ENCODE data around the gene STRADA. TPM values are rescaled to one million over a fixed set of nuclear protein-coding genes. Genes with fewer than 3 reads are reported as not detected.

STRADA gene
- polyA plus RNA-seq, 6 donors from 2014 or later: 21.1 to 33.2 (median 26.3) TPM

DNA sequence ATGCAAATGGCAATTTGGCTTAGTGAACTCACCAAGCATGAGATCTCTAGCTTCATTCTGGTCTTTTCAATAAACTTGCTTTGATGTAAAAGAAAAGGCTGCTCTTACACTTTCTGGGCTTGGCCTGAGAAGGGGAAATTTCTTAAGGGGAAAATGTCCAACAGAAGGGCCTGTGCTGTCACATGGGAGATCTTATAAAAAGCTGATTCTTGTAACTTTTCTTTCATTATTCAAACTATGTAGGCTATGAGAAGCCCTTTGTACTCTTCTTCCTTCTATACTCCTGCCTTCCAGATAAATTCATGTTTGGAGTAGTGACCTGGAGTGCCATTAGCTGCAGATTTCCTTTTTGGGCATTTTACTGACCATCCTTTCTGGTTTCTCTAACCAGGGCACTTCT, 58.6 kb downstream of the STRADA start:
- peak overlapping the region in 1 of 6 donors; percentile 80 for H3K27ac Mint-ChIP-seq
- H3K4me3 Mint-ChIP-seq: no peak overlapping the region
- H3K27me3 Mint-ChIP-seq: no peaks in the 10 kb centered on the region
- ATAC-seq (ENCODE audit: low read depth in 2 of 2): no peak
- peaks cover 2 to 3% (median 3%) of the 10 kb centered on the region in 3 donors for H3K4me1 Mint-ChIP-seq
- no peak for DNase-seq
- H3K36me3 Mint-ChIP-seq: peaks cover 9 to 30% of the 10 kb centered on the region in 2 donors
- H3K9me3 Mint-ChIP-seq: peaks cover 0 to 2% (median 0%) of the 10 kb centered on the region in 7 donors

DNA sequence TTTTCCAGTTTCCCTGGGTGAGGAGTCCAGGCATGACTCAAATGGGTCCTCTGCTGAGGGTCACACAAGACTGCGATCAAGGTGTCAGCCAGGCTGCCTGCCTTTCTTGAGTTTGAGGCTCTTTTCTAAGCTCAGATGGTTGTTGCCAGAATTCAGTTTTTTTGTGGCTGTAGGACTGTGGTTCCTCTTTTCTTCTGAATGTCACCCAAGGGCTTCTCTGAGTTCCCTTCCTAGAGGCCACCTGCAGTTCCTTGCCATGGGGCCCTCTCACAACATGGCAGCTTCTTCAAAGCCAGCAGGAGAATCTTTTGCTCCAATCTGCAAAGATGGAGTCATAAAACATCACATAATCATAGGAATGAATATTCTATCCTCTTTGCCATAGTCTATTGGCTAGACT, 59.2 kb downstream of the STRADA start:
- ATAC-seq (ENCODE audit: low read depth in 2 of 2): no peak
- peaks cover 9 to 30% of the 10 kb centered on the region in 2 donors for H3K36me3 Mint-ChIP-seq
- no peak overlapping the region for H3K27ac Mint-ChIP-seq
- DNase-seq: no peak
- H3K4me1 Mint-ChIP-seq: peaks cover 0 to 3% (median 3%) of the 10 kb centered on the region in 3 donors
- H3K9me3 Mint-ChIP-seq: peaks cover 0 to 2% (median 0%) of the 10 kb centered on the region in 7 donors
- no peak overlapping the region for H3K4me3 Mint-ChIP-seq
- no peaks in the 10 kb centered on the region for H3K27me3 Mint-ChIP-seq

DNA sequence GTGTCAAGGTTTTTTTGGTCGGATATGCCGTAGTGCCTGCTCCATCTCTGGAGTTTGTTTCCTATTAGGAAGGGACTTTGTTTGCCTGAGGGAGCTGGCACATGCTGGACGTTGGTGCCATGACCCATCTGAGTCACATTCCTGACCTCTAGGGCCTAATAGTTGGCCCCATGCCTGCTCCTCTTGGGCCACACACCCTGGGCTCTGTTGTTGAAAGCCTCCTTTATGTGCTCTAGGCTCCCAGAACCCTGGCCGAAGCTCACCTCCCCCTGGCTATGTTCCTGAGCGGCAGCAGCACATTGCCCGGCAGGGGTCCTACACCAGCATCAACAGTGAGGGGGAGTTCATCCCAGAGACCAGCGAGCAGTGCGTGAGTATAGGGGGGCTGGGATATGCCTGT, 60.1 kb downstream of the STRADA start:
- H3K4me1 Mint-ChIP-seq: peaks cover 0 to 3% (median 3%) of the 10 kb centered on the region in 3 donors
- H3K27me3 Mint-ChIP-seq: no peaks in the 10 kb centered on the region
- peak overlapping the region in 1 of 6 donors; percentile 34 for H3K27ac Mint-ChIP-seq
- H3K4me3 Mint-ChIP-seq: no peak overlapping the region
- peaks cover 0 to 2% (median 0%) of the 10 kb centered on the region in 7 donors for H3K9me3 Mint-ChIP-seq
- peaks cover 9 to 30% of the 10 kb centered on the region in 2 donors for H3K36me3 Mint-ChIP-seq
- DNase-seq (no peak), ATAC-seq (ENCODE audit: low read depth in 2 of 2) (no peak)

- no peak overlapping the region for H3K4me3 Mint-ChIP-seq
- H3K27ac Mint-ChIP-seq: peak overlapping the region in 3 of 6 donors; percentile 34 to 85 (median 75)
- DNase-seq (no peak), ATAC-seq (ENCODE audit: low read depth in 2 of 2) (no peak)
- H3K4me1 Mint-ChIP-seq: peaks cover 0 to 10% (median 4%) of the 10 kb centered on the region in 3 donors
- H3K9me3 Mint-ChIP-seq: peaks cover 0 to 2% (median 0%) of the 10 kb centered on the region in 7 donors
- no peaks in the 10 kb centered on the region for H3K27me3 Mint-ChIP-seq
- H3K36me3 Mint-ChIP-seq: peaks cover 9 to 21% of the 10 kb centered on the region in 2 donors
Observed at GRCh38 chr17:63680700-63681099, 60.9 kb downstream of the STRADA start.

- DNase-seq (no peak), ATAC-seq (ENCODE audit: low read depth in 2 of 2) (no peak)
- Mint-ChIP-seq H3K36me3 (peaks cover 9 to 20% of the 10 kb centered on the region in 2 donors), H3K9me3 (peaks cover 0 to 2% (median 0%) of the 10 kb centered on the region in 7 donors), H3K4me3 (no peak overlapping the region), H3K4me1 (peaks cover 6 to 15% (median 12%) of the 10 kb centered on the region in 3 donors), H3K27me3 (no peaks in the 10 kb centered on the region), H3K27ac (peak overlapping the region in 4 of 6 donors; percentile 27 to 60 (median 40))
Observed at GRCh38 chr17:63679214-63679613, 62.4 kb downstream of the STRADA start.

DNA sequence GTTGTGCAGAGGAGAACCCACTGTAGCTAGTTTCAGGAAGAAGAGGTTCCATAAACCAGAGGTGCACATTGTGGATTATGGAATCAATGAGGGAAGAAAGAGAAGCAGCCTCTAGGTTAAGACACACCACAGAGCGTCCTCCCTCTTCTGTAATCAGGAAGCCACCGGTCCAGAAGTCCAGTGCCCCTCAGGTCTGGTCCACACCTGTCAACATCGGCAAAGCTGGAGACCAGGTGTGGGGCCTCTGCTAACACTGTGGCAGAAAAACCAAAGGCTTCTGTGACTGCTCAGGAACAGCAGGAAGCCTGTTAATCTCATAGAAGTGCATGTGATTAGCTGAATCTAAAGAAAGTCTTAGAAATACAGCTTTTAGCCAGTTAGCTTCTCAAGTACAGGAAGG, 65.0 kb downstream of the STRADA start:
- DNase-seq: no peak
- peaks cover 7 to 16% (median 15%) of the 10 kb centered on the region in 3 donors for H3K4me1 Mint-ChIP-seq
- H3K9me3 Mint-ChIP-seq: no peaks in the 10 kb centered on the region
- H3K4me3 Mint-ChIP-seq: no peak overlapping the region
- H3K36me3 Mint-ChIP-seq: peaks cover 0 to 16% of the 10 kb centered on the region in 2 donors
- no peak for ATAC-seq (ENCODE audit: low read depth in 2 of 2)
- peak overlapping the region in 1 of 6 donors; percentile 9 for H3K27ac Mint-ChIP-seq
- H3K27me3 Mint-ChIP-seq: no peaks in the 10 kb centered on the region

- no peaks in the 10 kb centered on the region for H3K27me3 Mint-ChIP-seq
- H3K9me3 Mint-ChIP-seq: no peaks in the 10 kb centered on the region
- peak overlapping the region in 1 of 8 donors; percentile 5 for H3K4me3 Mint-ChIP-seq
- ATAC-seq (ENCODE audit: low read depth in 2 of 2): no peak
- H3K27ac Mint-ChIP-seq: peak overlapping the region in 2 of 6 donors; percentile 9 to 29
- H3K4me1 Mint-ChIP-seq: peaks cover 7 to 15% (median 13%) of the 10 kb centered on the region in 3 donors
- no peak for DNase-seq
- peaks cover 1 to 10% of the 10 kb centered on the region in 2 donors for H3K36me3 Mint-ChIP-seq
Observed at GRCh38 chr17:63675607-63676546, 65.7 kb downstream of the STRADA start.

GRCh38 chr17:63675231-63675606, 66.4 kb downstream of the STRADA start:
- no peak for ATAC-seq (ENCODE audit: low read depth in 2 of 2)
- Mint-ChIP-seq H3K27ac (peak overlapping the region in 1 of 6 donors; percentile 8), H3K4me3 (peak overlapping the region in 1 of 8 donors; percentile 5), H3K27me3 (no peaks in the 10 kb centered on the region), H3K4me1 (peaks cover 7 to 19% (median 13%) of the 10 kb centered on the region in 3 donors), H3K36me3 (peaks cover 7 to 8% of the 10 kb centered on the region in 2 donors), H3K9me3 (no peaks in the 10 kb centered on the region)
- DNase-seq: no peak

DNA sequence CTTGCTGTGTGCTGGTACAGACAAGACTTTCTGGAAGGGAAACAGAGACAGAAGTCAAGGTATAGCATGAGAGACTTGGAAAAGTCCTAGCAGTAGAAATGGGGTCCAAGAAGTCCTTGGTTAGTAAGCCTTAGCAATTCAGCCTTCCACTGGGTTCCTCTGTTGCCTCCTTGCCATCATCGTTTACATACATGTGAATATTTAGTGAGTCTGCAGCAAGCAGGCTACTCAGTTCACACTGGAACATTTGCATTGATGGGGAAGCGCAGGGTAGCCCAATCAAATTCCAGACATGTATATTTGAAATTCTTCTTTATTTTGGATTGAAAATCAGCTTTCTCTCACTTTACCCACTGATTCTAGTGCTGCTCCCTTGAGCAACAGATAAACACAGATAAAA, 68.7 kb downstream of the STRADA start:
- Mint-ChIP-seq H3K4me1 (peaks cover 12 to 27% (median 18%) of the 10 kb centered on the region in 3 donors), H3K36me3 (peaks cover 12 to 18% of the 10 kb centered on the region in 2 donors), H3K4me3 (no peak overlapping the region), H3K9me3 (no peaks in the 10 kb centered on the region), H3K27me3 (no peaks in the 10 kb centered on the region), H3K27ac (peak overlapping the region in 1 of 6 donors; percentile 14)
- DNase-seq: no peak
- no peak for ATAC-seq (ENCODE audit: low read depth in 2 of 2)

DNA sequence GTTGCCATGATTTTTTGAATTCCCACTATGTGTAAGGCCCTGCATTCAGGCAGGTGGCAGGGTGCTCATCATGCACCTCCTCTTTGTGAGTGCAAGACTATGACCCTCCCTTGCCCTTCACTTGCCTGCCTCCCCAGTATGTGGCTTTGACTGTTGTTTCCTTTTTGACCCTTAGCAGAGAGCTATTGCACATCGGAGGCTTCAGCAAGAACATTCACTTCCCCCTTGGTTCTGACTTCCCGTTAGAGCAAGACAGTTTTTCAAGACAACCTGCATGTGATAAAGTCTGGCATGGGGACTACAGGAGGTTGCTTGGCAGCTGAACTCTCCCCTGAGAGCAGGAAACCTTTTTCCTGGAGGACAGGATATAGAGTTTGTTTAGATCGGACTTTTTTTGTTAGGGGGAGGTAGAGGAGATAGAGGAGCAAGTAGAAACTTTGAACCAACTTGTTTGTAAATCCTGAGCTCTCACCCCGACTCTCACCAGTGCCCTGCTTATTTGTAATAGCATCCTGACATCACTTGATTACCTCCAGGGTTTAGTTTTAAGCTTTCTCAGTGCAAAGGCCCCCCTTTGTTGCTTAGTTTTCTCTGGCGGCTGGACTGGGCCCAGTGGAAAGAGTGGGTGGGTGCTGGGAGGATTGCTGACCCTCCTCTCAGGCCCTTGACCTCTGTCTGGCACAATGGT, 75.9 kb downstream of the STRADA start:
- ATAC-seq (ENCODE audit: low read depth in 2 of 2): peak; percentile 94

GRCh38 chr17:63659850-63660249, 81.7 kb downstream of the STRADA start:
- Mint-ChIP-seq H3K27ac (peak overlapping the region in 2 of 6 donors; percentile 11 to 69), H3K4me3 (no peak overlapping the region), H3K9me3 (no peaks in the 10 kb centered on the region), H3K27me3 (no peaks in the 10 kb centered on the region), H3K4me1 (peaks cover 10 to 11% (median 11%) of the 10 kb centered on the region in 3 donors), H3K36me3 (peaks cover 7 to 24% of the 10 kb centered on the region in 2 donors)
- no peak for ATAC-seq (ENCODE audit: low read depth in 2 of 2)
- DNase-seq: no peak

More for the DNA sequence above, 75.9 kb downstream of the STRADA start:
- Mint-ChIP-seq H3K27ac (peak overlapping the region; percentile 68 to 98 (median 88)), H3K4me3 (peak overlapping the region in 7 of 8 donors; percentile 24 to 82 (median 54)), H3K27me3 (no peaks in the 10 kb centered on the region), H3K36me3 (peaks cover 9 to 27% of the 10 kb centered on the region in 2 donors), H3K4me1 (peaks cover 36 to 48% (median 38%) of the 10 kb centered on the region in 3 donors), H3K9me3 (no peaks in the 10 kb centered on the region)
- peak; percentile 48 for DNase-seq

- Mint-ChIP-seq H3K27me3 (no peaks in the 10 kb centered on the region), H3K4me3 (no peak overlapping the region), H3K27ac (no peak overlapping the region), H3K9me3 (no peaks in the 10 kb centered on the region), H3K36me3 (peaks cover 11 to 25% of the 10 kb centered on the region in 2 donors), H3K4me1 (peaks cover 0 to 7% (median 5%) of the 10 kb centered on the region in 3 donors)
- ATAC-seq (ENCODE audit: low read depth in 2 of 2): no peak
- DNase-seq: no peak
Observed at GRCh38 chr17:63658366-63658765, 83.2 kb downstream of the STRADA start.

DNA sequence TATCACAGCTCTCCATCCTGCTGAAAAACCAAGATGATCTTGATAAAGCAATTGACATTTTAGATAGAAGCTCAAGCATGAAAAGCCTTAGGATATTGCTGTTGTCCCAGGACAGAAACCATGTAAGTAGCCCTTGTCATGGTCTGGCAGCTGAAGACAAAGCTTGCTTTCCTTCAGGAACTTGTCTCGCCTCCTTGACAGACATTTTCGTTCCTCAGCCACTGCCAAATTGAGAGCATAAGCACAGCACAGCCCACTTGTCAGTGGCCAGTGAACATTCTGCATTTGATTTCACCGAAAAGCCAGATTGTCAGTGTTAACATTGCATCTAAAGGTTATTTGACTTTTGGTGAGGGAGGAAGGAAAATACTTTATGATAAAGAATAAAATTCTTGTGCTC, 83.8 kb downstream of the STRADA start:
- ATAC-seq (ENCODE audit: low read depth in 2 of 2): no peak
- Mint-ChIP-seq H3K9me3 (no peaks in the 10 kb centered on the region), H3K27me3 (no peaks in the 10 kb centered on the region), H3K4me1 (peaks cover 0 to 7% (median 5%) of the 10 kb centered on the region in 3 donors), H3K36me3 (peaks cover 11 to 25% of the 10 kb centered on the region in 2 donors), H3K27ac (peak overlapping the region in 1 of 6 donors; percentile 60), H3K4me3 (no peak overlapping the region)
- DNase-seq: no peak

Data from naive B cell (primary cell).